ENCODE data around the gene BEND7.
"Not testable (repeated sequence)": the region's sequence is repeated elsewhere in the genome, so short reads cannot be mapped to it uniquely, and the experiment has no call there.

The BEND7 gene

GRCh38 chr10:13417459-13418126 lies 111.2 kb downstream of the BEND7 start:
- no peak for DNase-seq

- DNase-seq: no peak
Measured at GRCh38 chr10:13416760-13417159, 112.1 kb downstream of the BEND7 start.

DNA sequence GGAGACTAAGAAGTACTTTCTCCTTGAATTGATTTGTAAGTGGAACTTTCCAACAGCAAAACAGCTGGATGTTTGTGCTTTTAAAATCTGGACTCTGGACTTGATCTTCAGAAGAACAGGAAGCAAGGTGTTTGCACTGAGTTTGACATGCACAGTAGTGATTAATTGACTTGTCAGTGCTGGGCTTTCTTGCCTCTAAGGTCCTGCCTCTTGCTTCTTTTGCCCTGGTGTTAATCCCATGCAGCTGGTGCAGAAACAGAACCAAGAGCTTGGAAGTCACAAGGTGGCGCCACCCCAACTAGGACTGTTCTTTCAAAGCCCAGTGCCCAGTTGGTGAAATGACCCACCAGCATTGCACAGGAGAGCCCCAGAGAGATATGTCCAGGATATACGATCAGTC lies 114.0 kb downstream of the BEND7 start:
- no peak for DNase-seq

DNA sequence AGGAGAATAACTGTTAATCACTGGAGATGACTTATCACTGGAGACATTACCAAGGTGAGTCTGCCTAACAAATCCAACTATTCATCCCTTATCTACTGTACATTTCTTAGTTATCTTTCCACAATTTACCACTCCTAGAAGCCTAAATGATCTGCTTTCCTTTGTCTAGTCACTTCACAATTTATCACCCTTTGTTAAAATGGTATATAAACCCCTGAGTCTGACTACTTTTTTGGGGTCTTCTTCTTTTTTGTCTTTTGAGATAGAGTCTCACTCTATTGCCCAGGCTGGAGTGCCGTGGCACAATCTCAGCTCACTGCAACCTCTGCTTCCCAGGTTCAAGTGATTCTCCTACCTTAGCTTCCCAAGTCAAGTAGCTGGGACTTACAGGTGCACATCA lies 114.7 kb downstream of the BEND7 start:
- no peak for DNase-seq

DNA sequence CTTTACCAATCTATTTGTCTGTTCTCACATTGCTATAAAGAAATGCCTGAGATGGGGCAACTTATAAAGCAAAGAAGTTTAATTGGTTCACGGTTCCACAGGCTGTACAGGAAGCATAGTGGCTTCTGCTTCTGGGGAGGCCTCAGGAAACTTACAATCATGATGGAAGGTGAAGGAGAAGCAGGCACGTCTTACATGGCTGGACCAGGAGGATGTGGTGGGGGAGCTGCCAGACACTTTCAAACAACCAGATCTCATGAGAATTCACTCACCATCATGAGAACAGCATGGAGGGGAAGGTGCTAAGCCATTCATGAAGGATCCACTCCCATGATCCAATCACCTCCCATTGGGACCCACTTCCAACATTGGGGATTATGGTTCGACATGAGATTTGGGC lies 115.9 kb downstream of the BEND7 start:
- no peak for DNase-seq

GRCh38 chr10:13404791-13405190 lies 124.0 kb downstream of the BEND7 start:
- DNase-seq: no peak

DNA sequence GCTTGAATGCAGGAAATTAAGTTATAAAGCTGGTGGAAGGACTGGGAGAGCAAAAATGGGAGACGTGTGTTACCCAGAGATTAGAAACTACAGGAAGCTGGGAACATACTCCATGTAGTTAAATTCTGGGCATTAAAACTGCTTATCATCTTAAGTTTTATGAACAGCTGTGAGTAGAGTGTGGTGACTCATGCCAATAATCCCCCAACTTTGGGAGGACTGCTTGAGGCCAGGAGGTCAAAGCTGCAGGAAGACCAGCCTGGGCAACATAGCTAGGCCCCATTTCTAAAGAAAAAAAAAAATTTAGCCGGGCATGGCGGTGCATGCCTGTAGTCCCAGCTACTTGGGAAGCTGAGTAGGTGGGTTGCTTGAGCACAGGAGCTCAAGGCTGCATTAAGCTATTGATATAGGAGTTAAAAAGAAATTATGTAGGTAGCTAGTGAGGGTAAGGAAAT lies 124.5 kb downstream of the BEND7 start:
- no peak for DNase-seq

DNA sequence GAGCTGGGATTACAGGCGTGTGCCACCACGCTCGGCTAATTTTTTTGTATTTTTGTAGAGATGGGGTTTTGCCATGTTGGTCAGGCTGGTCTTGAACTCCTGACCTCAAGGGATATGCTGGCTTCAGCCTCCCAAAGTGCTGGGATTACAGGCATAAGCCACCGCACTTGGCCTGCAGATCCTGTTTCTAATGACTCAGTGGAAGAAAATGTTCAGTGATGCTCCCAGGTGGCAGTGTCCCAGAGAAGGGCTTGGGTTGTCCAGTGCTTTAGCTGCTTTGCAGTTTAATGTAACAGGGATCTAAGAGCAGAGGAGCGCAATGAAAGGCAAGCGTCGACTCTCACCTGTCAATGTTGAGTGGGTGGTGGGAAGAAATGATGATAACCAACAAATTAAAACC lies 125.4 kb downstream of the BEND7 start:
- DNase-seq: not testable (repeated sequence)

- DNase-seq: no peak
Measured at GRCh38 chr10:13402021-13402420, 126.8 kb downstream of the BEND7 start.

DNA sequence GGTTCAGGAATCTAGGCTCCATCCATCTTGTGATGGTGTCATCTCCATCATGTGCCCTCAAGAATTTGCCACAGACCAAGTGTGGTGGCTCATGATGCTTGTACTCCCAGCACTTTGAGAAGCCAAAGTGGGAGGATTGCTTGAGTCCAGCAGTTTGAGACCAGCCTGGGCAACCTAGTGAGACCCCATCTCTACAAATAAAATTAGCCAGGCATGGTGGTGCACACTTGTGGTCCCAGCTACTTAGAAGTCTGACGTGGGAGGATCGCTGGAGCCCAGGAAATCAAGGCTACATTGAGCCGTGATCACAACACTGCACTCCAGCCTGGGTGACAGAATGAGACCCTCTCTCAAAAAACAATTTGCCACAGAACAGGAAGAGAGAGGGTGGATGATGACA lies 127.7 kb downstream of the BEND7 start:
- DNase-seq: no peak

GRCh38 chr10:13400196-13400965 lies 128.4 kb downstream of the BEND7 start:
- no peak for DNase-seq

- DNase-seq: no peak
Measured at GRCh38 chr10:13399752-13400151, 129.1 kb downstream of the BEND7 start.

- no peak for DNase-seq
Measured at GRCh38 chr10:13399236-13399635, 129.6 kb downstream of the BEND7 start.

GRCh38 chr10:13397052-13397451 lies 131.8 kb downstream of the BEND7 start:
- no peak for DNase-seq

DNA sequence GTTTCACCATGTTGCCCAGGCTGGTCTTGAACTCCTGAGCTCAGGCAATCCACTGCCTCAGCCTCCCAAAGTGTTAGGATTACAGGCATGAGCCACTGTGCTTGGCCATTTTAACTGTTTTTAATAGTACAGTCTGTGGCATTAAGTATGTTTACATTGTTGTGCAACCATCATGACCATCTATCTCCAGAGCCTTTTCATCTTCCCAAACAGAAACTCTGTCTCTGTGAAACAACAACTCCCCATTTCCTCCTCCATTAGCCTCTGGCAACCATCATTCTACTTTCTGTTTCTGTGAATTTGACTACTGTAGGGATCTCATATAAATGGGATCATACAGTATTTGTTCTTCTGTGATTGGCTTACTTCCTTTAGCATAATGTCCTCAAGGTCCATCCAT lies 132.4 kb downstream of the BEND7 start:
- DNase-seq: no peak

- no peak for DNase-seq
Measured at GRCh38 chr10:13395540-13395939, 133.3 kb downstream of the BEND7 start.

GRCh38 chr10:13393640-13394039 lies 135.2 kb downstream of the BEND7 start:
- DNase-seq: no peak

DNA sequence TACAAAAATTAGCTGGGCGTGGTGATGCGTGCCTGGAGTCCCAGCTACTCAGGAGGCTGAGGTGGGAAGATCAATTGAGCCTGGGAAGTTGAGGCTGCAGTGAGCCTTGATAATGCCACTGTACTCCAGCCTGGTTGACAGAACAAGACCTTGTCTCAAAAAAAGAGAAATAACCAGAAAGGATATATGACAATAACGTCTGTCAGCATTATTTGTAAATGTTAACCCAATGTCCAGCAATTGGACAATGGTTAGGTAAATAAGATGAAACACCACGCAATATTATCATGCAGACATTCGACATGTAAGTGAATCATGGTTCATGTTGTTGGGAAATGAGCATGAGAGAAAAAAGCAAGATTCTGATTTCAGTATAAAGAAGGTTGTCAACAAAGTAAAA lies 136.1 kb downstream of the BEND7 start:
- no peak for DNase-seq
